GM23248 (cell line): ENCODE data around the gene MAP6.

Experiments used
- EZH2 ChIP-seq: fragments of 200-600 bp; sonication (generic); IDR thresholded peaks from 2 replicates; pipeline ENCODE4 v1.6.1; 2018; ENCODE audit warnings: antibody characterized with exemption, mild to moderate bottlenecking; ENCODE audit not compliant: insufficient read depth, poor library complexity, severe bottlenecking
- EZH2phosphoT487 ChIP-seq: fragments of 200-600 bp; sonication (generic); IDR thresholded peaks from 2 replicates; pipeline ENCODE4 v1.6.1; 2018; ENCODE audit warnings: antibody characterized with exemption, moderate library complexity, mild to moderate bottlenecking, low read depth; ENCODE audit not compliant: insufficient read depth

GRCh38 chr11:75659836-75660235 lies 9.0 kb downstream of the MAP6 start:
- TF ChIP-seq EZH2phosphoT487 (no peak), EZH2 (no peak)
